Stimulated activated CD8-positive, alpha-beta memory T cell treated with anti-CD3 and anti-CD28 coated beads, Interleukin-2, amount 100 ng/mL, for 1 hour (primary cell): ENCODE measurements around the gene DMRTB1.

Source experiments
- DNase-seq, 2 donors: peaks; one replicate each; pipeline ENCODE4 v3.0.0-alpha.2; 2020; ENCODE audit warnings: low read depth in 2 of 2

The DMRTB1 gene

DNA sequence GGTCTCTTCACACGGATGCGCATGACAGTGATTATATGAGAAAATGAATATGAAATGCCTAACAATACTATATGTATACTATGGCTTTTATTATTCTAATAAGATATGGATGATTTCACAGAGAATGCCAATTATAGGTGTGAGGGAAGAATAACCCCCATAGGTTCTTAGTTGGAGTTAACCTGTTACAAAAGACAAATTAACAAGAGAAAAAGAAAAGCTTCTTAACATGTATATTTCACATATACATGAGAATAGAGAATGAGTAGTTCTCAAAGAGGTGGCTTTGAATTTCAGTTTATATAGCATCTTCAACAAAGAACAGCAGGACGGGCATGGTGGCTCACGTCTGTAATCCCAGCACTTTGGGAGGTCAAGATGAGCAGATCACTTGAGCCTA lies 24.0 kb upstream of the DMRTB1 start:
- DNase-seq, result no peak

DNA sequence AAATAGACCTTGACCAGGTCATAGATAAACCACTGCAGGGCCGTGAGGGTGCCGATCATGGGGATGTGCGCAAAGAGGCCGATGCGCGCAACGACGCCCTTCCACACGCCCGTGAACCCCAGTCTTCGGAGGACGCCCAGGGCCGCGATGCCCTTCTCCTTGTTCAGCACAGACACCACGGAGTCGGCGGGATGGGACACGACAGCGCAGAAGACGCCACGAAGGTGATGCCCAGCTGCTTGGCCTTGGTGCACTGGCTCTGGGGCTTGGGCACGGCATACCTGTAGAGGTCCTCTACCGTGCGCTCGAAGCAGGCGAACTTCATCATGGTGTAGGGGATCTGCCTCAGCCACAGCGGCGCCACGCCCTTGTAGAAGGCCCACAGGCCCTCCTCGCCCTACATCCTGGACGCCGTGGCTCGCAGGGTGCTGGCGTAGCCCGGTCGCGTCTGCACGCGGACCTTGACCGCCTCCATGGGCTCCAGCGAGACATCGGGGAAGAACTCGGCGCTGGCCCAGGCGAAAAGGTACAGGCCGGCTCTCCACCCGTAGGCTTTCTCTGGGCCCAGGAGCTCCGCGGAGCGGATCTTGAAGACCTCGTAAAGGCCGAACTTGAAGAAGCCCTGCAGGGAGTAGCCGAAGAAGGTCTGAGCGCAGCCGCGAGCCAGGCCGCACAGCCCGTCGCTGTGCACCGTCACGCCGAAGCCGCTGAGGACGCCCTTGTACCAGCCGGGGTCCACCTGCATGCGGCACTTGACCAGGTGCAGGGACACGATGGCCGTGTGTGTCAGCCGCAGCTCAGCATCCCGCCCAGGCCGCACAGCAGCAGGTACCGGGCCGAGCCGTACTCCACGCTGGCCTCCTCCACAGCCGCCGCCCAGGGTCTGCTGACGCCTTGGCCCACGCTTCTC lies 20.5 kb upstream of the DMRTB1 start:
- DNase-seq, result no peak

DNA sequence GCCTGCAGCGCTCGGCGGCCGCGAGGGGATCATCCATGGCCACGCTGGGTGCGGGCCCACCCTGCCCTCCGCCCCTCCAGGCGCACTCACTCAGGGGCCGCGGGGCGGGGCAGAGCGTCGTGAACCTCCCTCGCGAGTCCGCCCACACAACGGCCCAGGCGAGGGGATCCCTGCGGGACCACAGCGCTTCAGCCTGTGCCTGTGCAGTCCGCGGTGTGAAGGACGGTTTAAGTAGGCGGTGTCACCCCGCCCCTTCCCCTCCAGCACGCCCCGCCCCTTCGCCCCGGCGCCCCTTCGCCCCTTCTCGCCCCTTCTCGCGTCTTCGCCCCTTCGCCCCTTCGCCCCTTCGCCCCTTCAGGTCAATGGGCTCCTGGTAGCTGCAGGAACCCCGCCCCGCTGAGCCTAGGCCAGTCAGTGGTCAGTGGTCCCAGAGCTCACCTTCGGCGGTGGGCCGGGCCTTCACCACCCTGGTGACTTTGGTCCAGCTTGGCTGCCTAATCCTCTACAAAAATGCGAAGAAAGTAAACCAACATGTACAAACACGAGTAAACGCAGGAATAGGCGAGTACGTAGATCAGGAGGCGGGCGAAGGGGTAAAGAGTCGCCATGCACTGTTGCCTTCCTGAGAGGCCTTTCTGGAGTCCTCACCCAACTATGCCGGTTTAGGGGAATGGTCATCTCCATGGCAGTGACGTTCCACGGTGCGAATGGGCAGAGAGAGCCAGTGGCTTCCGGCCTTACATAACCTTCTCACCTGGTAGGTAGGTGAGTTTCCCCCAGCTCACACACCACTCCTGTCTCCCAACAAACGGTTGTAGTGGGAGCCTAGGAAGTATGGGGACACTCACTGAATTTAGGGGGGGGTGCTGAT lies 19.6 kb upstream of the DMRTB1 start:
- no peak for DNase-seq

DNA sequence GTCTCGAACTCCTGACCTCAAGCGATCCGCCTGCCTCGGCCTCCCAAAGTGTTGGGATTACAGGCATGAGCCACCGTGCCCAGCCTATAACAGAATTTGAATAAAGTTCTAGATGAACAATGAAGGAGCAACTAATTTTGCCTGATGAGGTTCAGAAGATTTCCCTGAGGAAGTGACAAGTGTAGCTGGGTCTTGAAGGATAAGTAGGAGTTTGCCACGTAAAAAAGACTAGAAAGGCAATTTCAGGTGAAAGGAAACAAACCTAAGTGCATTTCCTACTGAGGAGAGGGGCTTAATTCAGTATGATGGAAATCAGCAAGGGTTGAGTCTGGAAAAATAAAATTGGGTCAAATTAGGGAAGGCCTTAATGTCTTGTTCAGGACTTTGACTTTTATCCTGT lies 18.6 kb upstream of the DMRTB1 start:
- DNase-seq, result no peak

DNA sequence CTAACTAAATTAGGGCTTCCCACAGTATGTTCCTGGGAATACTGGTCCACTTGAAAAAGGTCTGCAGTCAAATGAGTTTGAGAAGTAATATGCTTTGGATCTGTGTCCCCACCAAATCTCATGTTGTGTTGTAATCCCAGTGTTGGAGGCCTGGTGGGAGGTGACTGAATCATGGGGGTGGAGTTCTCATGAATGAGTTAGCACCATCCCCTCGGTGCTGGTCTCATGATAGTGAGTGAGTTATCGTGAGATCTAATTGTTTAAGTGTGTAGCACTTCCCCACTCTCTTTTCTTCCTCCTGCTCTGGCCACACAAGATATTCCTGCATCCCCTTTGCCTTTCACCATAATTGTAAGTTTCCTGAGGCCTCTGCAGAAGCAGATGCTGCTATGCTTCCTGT lies 16.9 kb upstream of the DMRTB1 start:
- DNase-seq, result no peak

DNA sequence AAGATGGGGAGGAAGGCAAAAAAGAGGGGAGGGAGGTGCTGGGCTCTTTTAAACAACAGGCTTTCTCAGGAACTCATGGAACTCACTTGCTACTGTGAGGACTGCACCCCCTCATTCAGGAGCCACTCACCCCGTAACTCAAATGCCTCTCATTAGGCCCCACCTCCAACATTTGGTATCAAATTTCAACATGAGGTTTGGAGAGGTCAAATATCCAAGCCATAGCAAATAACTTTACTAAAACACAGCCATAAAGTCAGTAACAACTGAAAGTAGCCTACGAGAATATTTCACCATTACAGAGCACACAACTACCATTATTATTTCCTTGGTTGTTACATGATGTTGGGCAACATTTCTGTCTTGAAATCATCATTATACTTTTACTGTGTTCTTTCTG lies 13.1 kb upstream of the DMRTB1 start:
- DNase-seq, result no peak

DNA sequence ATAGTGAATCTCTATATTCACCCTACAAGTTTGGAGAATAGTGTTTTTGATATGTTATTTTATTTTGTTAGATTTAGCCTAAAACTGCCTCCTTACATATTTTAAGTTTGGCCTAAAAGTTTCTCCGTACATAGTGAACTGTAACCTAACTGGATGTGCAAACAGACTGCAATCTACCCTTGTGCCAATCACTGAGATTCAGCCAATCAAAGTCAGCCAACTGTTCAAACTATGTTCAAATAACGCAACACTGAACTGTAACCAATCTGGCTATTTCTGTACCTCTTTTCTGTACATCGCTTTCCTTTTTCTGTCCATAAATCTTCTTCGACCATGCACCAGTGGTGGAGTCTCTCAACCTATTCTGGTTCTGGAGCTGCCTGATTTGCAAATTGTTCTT lies 11.8 kb upstream of the DMRTB1 start:
- no peak for DNase-seq

DNA sequence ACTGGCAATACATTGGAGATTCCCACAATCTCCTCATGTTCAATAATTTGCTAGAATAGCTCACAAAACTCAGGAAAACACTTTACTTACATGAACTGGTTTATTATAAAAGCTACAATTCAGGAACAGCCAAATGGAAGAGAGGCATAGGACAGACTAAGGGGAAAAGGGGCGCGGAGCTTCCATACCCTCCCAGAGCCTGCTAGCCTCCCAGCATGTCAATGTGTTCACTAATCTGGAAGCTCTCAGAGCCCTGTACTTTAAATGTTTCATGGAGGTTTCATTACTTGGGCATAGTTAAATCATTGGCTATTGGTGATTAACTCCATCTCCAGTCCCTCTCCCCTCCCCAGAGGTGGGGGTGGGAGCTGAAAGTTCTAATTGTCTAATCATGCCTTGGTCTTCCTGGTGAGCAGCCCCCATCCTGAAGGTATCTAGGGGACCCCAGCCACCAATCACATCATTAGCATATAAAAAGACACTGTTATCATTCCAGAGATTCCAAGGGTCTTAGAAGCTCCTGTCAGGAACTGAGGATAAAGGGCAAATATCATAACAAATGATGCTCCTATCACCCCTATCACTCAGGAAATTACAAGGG lies 10.9 kb upstream of the DMRTB1 start:
- DNase-seq, result no peak

DNA sequence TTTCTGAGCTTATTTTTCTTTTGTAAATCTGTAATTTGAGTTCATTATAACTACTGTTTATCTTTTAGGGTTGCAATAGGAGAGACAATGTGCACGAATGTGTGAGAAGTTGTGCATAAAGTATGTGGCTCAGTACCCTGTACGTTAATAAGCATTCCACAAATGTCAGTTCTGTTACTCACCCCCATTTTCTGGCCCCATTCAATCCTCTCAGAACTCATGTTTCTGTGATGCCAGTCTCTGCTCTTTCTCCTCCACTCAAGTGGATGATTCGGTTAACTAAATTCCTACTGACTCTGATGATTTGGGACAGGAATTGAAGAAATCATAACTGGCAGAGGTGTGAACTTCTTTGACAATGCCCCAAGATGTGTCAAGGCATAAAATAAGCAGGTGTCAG lies 10.2 kb upstream of the DMRTB1 start:
- no peak for DNase-seq

DNA sequence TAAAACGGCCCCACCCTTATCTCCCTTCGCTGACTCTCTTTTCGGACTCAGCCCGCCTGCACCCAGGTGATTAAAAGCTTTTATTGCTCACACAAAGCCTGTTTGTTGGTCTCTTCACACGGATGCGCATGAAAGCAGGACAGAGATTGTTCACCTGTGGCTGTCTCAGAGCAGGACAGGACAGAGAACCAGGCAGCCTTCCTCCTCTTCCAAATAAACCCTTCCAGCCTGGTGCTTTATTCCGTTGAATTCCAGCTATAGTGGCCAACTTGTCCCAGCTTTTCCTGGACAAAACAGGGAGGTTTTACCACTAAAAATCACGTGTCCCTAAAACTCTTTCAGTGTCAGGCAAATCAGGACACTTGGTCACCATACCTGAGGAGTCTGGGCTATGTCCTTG lies 9.5 kb upstream of the DMRTB1 start:
- DNase-seq, result no peak

DNA sequence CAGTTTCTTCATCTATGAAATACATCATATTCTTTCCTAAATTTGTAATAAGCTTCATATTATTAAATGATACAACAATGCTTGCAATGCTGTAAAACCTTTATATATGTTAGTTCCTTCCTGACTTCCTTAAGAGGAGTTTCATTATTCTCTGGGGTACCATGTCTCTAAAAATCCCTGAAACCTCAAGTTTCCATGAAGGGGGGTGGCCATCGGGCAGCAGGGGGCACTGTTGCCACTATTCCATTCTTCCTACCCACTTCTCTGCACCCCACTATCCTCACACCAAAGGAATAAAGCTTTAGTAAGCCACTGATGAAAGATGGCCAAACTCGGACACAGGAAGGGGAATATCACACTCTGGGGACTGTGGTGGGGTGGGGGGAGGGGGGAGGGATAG lies 9.0 kb upstream of the DMRTB1 start:
- no peak for DNase-seq

DNA sequence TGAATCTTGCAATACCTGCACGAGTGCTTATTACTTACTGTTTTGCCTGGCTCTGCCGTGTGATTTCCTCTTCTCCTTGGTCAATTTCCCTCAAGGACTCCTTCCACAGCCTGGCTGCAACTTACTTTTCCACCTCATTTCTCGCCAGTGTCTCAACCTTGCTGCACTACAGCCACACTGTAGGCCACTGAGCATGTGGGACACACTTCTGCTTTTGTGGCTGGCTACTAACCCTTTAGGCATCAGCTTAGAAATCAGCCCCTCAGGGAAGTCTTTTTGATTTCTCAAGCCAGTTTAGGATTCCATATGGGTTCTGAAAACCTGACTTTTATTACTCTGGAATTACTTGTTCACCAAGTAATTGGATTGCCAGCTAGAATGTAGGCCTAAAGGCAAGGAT lies 5.2 kb upstream of the DMRTB1 start:
- DNase-seq, result no peak

DNA sequence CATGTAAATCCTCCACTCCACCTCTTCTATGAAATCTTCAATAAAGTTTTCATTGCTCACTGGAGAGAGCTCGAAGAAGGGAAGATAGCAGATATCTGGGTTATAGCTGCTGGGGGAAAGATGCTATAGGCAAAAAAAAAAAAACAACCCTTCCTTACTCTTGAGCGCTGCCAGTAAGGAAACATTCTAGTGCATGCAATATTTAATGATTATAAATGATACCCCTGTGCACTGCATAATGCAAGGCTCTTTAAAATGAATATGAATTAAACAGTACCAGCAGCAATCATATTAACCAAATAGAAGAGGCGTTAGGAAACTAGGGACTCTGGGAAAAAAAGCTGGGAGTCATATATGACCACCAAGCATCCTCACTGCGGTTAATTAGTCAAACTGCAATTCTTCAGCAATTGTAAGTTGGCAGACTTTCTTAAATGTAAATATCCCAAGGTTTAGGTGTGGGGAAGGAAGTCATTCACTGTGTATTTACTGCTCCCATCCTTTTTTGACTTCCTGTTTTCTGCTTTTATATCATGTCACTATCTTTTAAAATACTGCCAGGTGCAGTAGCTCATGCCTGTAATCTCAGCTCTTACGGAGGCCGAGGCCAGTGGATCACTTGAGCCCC lies 3.7 kb upstream of the DMRTB1 start:
- no peak for DNase-seq

DNA sequence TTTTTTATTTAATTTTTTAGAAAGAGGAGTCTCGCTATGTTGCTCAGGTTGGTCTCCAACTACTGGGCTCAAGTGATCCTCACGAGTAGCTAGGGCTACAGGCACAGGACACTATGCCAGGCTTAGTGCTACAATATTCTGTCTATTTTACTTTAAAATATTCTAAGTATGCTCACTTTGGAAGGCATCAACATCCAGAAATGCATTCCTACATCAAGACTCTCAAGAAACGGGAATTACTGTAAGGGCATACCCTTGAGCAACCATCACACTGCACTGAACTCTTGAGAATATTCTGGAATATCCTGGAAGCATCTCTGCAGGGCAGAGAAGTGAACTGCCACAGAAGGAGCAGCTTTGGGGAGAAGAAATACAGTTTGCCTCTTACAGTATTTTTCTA lies 565 bp upstream of the DMRTB1 start:
- DNase-seq, result no peak

DNA sequence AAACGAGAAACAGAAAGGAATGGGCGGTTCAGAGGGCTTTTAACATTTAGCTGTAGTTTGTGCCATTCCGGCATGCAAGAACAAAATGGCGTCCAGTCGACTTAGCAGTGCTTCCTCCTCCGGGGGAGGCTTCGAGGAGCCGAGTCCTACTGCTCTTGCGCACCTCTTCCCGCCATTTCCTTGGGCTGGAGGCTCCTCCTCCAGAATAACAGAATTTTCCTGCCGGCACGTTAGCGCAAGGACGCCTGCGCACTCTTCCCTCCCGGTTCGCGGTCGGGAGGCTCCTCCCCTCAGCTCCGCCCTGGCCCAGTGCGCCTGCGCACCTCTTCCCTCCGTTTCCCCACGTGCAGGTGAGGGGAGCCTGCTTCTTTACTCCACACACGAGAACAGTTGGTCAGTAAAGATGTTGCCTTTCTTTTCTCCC lies 1.0 kb downstream of the DMRTB1 start:
- DNase-seq, result no peak

DNA sequence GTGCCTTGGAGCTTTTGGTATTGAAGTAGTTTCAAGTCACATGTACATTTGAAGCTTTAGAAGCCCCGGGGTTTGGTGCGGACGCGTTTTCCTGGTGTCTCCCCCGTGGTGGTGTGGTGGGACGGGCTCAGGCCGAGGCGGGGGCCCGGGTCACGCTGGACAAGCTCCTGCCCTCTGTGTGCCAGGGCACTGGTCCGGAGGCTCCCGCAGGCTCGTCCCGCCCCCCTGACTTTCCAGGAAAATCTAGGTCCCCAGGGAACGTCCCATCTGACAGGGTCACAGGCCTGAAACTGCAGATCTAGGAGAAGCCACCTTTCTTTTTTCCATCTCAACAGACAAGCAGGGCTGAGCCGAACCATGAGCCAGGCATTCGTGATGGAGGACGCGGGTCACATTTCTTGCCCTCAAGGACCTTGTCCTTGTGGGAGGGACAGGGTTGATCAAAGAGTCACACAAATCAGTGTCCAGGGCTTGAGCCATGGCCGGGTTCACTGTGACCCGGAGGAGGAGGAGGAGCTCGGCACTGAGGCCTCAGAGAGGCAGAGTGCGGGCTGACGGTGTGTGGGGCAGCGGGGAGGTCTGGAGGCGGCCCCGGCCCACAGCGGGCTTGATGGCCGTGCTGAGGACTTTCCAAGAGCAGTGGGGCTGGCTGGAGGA lies 1.6 kb downstream of the DMRTB1 start:
- no peak for DNase-seq

DNA sequence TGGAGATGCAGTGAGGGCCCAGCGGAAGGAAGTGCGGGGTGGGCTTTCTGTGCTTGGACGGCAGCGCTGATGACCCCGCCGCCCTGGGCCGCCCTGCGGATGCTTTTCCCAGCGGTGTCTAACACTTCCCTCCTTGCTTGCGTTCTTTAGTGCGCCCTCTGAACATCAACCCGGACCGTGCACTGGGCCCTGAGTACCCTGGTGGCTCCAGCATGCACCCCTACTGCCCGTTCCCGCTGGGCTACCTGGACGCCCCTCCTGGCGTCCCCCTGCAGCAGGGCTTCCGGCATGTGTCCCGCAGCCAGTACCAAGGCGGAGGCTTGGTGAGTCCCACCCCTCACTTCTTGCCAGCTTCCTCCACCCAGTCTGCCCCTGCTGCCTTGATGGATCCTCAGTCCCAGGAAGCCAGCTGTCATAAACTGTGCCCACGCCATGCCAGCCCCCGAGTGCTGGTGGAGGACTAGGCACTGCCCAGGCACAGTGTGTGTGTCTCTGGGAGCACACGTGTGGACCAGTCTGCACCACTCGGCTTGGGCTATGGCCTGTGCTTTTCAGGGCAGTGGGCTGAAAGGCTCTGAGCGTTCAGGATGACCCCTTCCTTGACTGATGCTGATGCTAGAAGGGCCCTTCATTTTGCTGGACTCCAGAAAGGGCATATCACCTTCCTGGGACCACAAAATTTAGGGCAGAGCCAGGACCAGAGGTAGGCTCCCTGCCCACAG lies 2.3 kb downstream of the DMRTB1 start:
- no peak for DNase-seq

DNA sequence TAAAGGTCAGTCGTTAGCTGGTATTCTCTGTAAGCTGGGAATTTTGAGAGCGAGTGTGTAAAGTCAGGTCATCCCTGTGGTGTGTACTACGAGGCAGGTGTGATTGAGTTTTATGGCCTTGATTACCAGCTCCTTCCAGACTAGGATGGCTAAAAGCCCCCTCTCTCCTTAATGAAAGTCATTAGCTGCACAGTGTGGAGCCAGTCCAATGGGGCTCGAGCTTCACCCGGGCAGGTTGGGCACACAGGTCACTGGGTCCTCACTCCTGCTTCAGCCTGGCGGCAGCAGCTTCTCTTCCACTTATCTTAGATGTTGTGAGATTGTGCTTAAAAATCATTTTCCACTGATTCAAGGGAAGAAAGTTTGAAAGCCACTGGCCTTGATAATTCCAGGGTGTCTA lies 3.0 kb downstream of the DMRTB1 start:
- no peak for DNase-seq

DNA sequence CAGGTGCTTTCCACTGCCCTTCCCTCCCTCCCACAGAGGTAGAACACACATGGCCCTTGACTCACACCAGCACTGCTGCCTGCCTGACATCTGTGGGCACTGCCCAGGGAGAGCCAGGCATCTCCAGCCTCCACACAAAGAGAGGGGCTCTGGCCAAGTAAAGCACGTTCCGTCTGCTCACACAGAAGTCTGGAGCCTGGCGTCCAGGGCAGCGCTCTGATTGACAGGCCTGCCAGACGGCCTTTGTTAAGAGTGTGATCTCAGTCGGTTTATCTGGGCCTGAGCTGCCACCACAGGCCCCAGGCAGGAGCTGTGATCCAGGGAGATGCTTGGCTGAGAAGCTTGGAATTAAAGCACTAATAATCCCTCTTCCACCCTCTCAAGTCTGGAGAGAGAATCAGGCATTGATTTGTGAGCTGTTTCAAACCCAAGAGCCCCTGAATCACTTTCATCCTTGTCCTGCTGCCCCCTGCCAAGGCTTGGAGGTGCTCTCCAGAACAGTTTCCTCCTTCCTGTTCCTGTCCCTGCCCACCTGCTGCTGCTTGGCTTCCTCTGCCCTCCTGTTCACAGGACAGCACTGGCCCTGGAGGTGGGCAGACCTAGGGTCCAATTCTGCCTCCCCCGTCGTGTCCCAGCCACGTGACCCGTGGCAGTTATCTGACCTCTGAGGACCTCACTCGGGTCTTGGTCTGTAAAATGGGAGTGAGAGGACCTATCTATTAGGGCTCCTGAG lies 3.7 kb downstream of the DMRTB1 start:
- no peak for DNase-seq
